ENCODE results near the gene ASXL3.

GRCh38 chr18:33676593-33676992 is 98.6 kb downstream of the ASXL3 start:
- TF ChIP-seq CTCF (IDR thresholded peaks at IDR 0.05; ENCODE audit: poor library complexity, severe bottlenecking) (no peak), REST (IDR thresholded peaks at IDR 0.05; ENCODE audit: borderline replicate concordance) (no peak), TAF1 (IDR thresholded peaks at IDR 0.05; ENCODE audit: low read depth) (no peak)

All from neural cell (in vitro differentiated cells).